T-helper 9 cell (primary cell): ENCODE data around the gene BTBD17.
"Not testable (repeated sequence)": the region's sequence is repeated elsewhere in the genome, so short reads cannot be mapped to it uniquely, and the experiment has no call there.

Experiments used
- DNase-seq: peaks from one replicate; pipeline ENCODE4 v3.0.0-alpha.2; 2020
- total RNA-seq, 2 donors: gene quantifications; one replicate each; lab custom pipeline; 2026; lab: John Stamatoyannopoulos, UW

The BTBD17 gene
- total RNA-seq = 0 reads per million in 2 donors

DNA sequence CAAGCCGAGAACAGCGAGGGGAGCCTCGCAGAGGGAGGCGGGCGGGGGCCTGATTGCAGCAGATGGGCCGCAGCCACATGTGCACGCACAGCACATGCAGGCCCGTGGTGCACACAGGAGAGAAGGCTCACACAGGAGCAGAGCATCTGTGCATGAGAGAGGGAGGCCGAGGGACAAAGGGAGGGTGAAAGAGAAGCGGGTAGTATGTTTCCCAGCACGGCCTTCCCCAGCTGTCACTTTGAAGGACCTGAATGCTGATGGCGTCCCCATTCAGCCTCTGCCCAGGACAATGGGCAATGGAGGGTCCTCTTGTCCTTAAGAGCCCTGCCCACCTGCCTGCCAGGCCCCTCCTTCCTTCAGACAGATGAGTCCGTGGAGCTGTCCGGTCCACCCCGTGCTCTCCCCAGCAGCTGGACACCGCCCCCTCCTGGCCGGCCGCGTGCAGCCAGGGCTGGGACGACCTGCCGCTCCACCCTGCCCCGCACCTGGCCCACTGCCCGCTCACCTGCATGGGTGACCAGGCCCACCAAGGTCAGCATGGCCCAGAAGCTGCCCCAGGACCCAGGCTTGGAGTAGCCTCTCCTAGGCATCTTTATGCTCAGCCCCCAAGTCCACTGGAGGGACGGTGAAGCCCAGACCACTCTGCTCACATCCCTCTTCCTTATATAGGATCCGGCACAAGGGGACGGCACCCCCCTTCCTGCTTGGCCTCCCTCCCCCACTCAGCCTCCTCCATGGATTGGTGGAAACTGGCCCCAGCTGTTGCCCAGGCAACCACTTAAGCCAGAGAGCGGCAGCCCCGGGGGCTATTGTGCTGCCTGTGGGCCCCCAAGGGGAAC, at the start of gene BTBD17:
BTBD17 (minus strand) TSS at position 639 of the 839 bp plus-strand sequence; CDS start at position 590, 49 bp downstream.
- peak; percentile 30 for DNase-seq

DNA sequence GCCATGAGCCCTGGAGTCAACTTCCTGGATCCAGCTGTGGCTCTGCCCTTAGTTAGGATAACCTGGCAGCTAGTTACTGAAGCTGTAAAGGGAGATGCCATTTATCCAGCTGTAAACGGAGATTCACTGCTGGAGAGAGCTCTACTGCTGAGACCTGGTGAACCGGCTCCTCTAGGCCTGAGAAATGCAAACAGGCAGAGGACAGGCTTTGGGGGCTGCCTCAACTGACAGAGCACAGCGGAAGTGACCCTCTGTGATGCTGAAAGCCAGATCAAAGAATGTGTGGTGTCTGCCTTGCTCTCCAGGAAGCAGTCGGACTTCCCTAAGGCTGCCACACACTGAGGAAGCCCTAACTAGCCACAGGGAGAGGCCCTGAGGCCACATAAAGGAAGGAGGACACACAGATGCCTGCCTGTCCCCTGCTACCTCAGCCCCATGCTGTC, 48.4 kb upstream of the BTBD17 start:
- no peak for DNase-seq

DNA sequence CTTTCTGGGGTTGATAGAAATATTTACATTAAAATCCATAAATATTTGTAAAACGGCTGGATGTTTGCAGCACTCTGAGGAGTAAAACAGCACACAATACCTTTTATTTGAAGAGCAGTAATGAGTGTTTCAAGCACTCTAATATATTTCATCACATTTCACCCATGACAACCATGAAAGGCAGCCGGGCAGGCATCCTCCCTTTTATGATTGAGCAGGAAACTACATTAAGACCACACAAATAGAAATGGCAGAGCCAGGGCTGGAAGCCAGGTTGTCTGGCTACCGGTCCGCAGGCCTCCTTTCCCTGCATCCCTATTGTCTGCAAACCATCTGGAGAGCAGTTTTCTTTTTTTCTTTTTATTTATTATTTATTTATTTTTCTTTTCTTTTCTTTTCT, 47.1 kb upstream of the BTBD17 start:
- no peak for DNase-seq

- DNase-seq = no peak
These were observed 46.6 kb upstream of the BTBD17 start for GRCh38 chr17:74408262-74408661.

DNA sequence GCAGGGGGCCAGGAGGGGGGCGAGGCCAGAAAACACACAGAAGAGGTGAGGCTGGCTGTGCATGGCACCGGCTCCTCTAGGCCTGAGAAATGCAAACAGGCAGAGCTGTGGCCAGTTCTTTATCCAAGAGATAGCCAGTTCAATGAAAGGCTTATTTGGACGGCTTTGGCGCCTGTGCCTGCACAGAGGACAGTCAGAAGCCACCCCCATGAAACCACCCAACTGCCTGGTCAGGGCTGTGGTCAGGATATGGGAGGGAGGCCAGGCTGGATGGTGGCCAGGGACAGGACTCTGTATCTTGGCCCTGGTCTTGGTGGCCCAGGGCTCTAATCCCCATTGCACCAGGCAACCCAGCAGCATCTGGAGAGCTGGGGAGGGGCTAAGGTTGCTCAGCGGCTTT, 45.7 kb upstream of the BTBD17 start:
- no peak for DNase-seq

DNA sequence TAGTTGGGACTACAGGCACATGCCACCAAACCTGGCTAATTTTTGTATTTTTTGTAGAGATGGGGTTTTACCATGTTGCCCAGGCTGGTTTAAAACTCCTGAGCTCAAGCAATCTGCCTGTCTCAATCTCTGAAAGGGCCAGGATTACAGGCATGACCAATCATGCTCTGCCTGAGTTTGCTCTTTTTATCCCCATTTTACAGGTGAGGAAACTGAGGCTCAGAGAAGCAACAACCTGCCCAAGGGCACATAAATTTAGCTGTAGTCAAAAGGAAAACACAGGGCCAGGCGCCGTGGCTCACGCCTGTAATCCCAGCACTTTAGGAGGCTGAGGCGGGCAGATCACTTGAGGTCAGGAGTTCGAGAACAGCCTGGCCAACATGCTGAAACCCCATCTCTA, 43.6 kb upstream of the BTBD17 start:
- not testable (repeated sequence) for DNase-seq

GRCh38 chr17:74404789-74405188, 43.1 kb upstream of the BTBD17 start:
- DNase-seq = no peak

GRCh38 chr17:74404218-74404617, 42.5 kb upstream of the BTBD17 start:
- DNase-seq = no peak

- no peak for DNase-seq
These were observed 42.0 kb upstream of the BTBD17 start for GRCh38 chr17:74403512-74404137.

DNA sequence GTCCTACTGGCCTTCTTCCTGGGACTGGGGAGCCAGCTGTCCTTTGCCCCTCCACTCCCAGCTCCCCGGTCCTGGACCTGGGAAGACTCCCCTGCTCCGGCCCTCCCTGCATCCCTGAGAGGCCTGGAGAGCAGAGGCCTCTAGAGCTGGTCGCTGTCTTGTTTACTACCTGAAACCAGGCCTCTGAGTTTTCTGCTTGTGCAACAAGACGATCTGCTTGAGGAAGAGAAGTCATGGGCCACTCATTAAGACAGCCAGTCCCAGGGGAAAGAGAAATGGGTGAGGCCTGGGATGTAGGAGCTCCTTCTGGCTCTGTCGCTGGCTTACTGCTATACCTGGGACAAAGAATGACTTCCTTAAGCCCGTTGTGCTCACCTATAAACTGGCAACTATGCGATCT, 40.4 kb upstream of the BTBD17 start:
- no peak for DNase-seq

- DNase-seq = no peak
These were observed 34.9 kb upstream of the BTBD17 start for GRCh38 chr17:74396567-74396966.

GRCh38 chr17:74394977-74395376, 33.3 kb upstream of the BTBD17 start:
- DNase-seq = no peak

- no peak for DNase-seq
These were observed 32.7 kb upstream of the BTBD17 start for GRCh38 chr17:74394275-74394950.

DNA sequence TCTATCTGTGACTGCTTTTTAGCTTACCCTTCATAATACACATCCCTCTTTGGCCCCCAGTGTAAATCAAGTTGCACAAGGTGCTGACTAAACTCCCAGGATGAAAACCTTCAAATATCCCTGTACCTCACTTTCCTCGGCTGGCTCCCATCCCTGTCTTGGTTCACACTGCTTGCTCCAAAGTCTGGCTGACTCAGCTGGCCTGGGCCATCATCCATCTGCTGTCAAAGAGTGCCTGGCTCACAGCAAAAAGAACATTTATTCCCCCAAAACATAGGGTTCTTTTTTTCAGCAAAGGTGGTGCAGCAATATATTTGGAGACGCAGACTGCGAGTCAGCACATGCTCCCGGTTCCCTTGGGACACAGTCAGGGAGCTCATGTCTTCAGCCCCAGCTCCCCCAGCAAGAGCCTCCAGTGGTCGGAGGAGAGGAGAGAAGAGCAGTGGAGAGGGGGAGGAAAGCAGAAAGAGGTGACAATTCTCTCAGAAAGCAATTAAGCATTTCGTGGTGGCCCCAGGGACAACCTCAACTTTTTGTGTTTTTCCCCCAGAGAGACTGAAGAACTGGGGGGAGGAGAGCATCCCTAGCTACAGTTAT, 31.8 kb upstream of the BTBD17 start:
- no peak for DNase-seq

GRCh38 chr17:74392848-74393247, 31.2 kb upstream of the BTBD17 start:
- DNase-seq = no peak

- no peak for DNase-seq
These were observed 30.1 kb upstream of the BTBD17 start for GRCh38 chr17:74391771-74392170.

GRCh38 chr17:74390680-74391653, 29.3 kb upstream of the BTBD17 start:
- no peak for DNase-seq

GRCh38 chr17:74389937-74390679, 28.4 kb upstream of the BTBD17 start:
- DNase-seq = no peak

- no peak for DNase-seq
These were observed 27.6 kb upstream of the BTBD17 start for GRCh38 chr17:74389084-74389753.

GRCh38 chr17:74387365-74388218, 25.9 kb upstream of the BTBD17 start:
- no peak for DNase-seq
